ENCODE results near the gene KCND3.

The KCND3 gene

GRCh38 chr1:111878649-111879048, 110.8 kb downstream of the KCND3 start:
- no peak for DNase-seq

DNA sequence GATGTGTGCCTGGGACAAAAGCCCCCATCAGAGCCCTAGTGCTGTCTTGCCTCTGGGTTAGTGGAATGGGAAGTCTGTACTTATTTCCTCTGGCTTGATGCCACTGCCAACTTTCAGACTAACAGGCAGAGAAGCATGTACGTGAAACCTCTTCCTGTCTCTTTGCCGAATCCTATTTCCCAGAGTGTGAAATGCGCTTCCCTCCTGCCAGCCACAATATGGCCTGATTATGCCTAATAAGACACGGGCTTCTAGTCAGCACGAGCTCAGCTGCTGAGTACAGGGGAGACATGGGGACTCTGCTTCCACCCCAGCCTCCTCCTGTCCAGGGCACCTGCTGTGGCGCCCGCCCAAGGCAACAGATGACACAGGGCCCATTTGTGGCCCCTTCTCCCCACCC, 111.4 kb downstream of the KCND3 start:
- DNase-seq = no peak

DNA sequence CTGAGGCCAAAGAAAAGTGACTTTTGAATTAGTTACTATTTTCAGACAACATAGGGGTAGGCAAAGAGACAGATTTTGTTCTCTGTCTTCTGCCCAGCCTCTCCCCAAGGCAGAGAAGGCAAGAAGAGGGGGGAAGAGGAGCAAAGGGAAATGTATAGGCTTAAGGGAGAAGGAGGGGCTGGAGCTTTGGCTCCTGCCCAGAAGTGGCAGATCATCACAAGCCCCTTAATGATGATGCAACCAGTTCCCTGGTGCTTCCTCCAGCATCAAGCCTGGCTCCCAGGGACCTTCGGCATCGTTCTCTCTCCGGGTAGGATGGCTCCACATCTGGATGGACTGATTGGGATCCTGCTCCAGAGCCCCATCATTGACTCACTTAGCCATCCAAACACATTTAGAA, 112.8 kb downstream of the KCND3 start:
- no peak for DNase-seq

- DNase-seq = no peak
Observed at GRCh38 chr1:111875640-111876039, 113.8 kb downstream of the KCND3 start.

DNA sequence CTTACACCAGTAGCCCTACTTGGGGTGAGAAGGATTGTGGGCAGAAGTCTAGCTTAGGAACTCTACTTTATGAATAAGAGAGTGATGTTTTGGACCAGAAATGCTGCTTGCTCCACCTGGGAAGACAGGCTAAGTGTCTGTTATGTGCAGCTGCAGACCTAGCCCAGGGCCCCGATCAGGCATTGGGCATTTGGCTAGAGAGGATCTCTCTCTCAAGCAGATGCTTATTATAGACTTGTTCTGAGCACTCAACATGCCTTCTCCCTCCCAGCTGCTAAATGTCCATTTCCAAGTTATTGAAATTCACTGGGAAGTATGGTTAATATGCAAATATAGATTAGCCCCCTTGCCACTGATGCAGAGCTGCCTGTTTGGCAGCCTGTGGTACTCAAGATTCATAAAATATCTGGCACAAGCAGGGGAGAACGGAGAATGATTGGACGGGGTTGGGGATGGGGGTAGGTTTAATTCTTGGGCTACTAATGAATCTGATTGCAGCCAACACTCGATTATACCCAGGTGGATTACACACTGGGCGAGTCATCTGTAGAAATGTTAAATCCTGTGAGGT, 115.9 kb downstream of the KCND3 start:
- DNase-seq = no peak

GRCh38 chr1:111870181-111870580, 119.3 kb downstream of the KCND3 start:
- DNase-seq = no peak

DNA sequence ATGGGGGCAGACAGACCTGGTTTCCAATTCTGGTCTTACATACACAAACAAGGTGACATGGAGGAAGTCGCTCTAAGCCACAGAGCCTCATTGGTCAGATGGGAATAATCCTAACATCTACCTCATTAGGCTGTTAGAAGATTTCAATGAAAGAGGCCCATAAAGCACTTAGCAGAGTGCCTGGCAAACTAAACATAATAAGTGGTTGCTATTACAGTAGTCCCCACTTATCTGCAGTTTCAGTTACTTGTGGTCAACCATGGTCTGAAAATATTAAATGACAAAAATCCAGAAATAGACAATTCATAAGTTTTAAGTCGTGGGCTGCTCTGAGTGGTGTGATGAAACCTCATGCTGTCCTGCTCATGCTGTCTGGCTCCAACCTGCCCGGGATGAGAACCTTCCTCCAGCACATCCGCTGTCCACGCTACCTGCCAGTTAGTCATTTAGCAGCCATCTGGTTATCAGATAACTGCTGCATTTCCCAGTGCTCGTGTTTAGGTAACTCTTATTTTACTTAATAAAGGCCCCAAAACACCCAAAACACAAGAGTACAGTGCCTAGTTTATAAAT, 121.5 kb downstream of the KCND3 start:
- no peak for DNase-seq

GRCh38 chr1:111864862-111865261, 124.6 kb downstream of the KCND3 start:
- no peak for DNase-seq

DNA sequence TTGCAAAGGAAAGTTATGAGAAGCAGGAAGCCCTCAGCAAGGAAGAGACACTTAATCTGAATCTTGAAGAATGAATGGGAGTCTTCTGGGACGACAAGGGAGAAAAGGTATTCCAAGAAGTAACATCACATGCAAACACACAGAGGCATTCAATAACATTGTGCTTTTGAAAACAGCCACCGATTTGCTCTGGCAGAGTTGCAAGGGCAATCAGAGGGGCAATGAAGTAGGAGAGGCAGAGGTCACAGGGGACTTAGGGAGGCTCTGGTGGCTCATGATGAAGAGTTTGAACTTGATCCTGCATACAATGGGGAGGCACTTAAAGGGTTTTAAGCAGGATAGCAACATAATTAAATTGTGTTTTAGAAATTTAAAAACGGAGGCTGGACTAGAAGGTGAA, 126.1 kb downstream of the KCND3 start:
- DNase-seq = no peak

- no peak for DNase-seq
Observed at GRCh38 chr1:111862599-111862998, 126.9 kb downstream of the KCND3 start.

DNA sequence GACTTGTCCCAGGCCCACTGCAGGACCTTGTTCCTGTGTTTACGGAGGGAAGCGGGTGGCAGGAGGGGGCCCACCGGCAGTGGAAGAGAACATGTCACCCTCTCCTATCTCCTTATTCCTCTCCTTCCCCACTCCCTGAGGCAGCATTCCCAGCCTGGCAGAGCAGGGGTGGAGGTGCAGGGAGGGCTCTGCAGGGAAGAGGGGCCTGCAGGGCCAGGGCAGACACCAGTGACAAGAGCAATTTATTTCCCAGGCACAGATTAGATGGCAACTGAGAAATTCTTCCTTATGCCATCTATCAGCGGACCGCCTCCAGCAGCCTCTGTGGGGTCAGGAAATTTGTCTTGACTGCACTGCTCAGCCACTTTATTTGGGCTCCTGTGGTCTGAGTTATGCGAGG, 127.9 kb downstream of the KCND3 start:
- DNase-seq = no peak

DNA sequence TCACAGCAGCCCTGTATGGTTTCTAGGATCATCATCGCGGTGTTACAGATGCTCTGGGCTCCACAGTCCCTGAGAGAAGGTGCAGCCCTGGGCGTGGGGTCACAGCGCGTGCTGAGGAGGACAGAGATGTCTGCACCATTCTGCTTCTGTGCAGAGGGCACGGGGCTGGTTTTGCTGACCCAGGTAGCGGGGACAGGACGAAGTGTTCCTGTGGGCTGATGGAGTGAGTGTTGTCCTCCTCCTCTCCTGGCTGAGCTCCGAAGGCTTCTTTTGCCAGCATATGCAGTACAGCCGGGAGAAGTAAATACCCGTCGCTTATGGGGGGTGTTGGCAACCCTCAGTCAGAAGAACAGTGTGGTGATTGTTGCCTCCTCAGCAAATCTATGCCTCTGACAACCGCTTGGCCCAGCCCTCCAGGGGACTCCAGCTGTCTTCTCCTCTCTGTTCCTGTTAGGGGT, 132.2 kb downstream of the KCND3 start:
- no peak for DNase-seq

GRCh38 chr1:111856411-111857185, 132.9 kb downstream of the KCND3 start:
- no peak for DNase-seq

- DNase-seq = no peak
Observed at GRCh38 chr1:111855260-111855659, 134.2 kb downstream of the KCND3 start.

- no peak for DNase-seq
Observed at GRCh38 chr1:111852261-111852721, 137.2 kb downstream of the KCND3 start.

GRCh38 chr1:111851552-111851951, 137.9 kb downstream of the KCND3 start:
- no peak for DNase-seq

GRCh38 chr1:111850109-111850508, 139.4 kb downstream of the KCND3 start:
- no peak for DNase-seq

- DNase-seq = no peak
Observed at GRCh38 chr1:111848852-111849545, 140.5 kb downstream of the KCND3 start.

- DNase-seq = no peak
Observed at GRCh38 chr1:111847466-111847865, 142.0 kb downstream of the KCND3 start.

- no peak for DNase-seq
Observed at GRCh38 chr1:111846842-111847241, 142.6 kb downstream of the KCND3 start.

- DNase-seq = no peak
Observed at GRCh38 chr1:111843177-111843576, 146.3 kb downstream of the KCND3 start.

DNA sequence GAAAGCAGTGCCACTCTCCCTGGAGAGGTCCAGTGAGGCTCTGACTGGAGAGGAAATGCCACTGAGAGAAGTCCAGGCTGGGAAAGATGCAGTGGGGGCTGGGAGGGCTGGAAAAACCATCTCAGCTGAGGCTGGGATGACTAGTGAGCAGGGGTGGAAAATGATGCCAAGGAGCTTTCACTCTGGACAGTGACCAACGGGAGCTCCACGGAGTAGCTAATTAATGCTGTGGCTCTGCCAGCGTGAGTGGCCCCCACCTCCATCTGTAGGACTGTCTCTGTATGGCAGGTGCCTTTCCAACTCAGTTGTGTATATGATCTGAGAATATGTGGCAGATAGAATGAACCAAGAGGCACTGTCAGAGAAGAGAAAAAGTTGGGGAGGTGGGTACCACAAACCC, 147.1 kb downstream of the KCND3 start:
- no peak for DNase-seq

GRCh38 chr1:111841746-111842145, 147.7 kb downstream of the KCND3 start:
- no peak for DNase-seq

DNA sequence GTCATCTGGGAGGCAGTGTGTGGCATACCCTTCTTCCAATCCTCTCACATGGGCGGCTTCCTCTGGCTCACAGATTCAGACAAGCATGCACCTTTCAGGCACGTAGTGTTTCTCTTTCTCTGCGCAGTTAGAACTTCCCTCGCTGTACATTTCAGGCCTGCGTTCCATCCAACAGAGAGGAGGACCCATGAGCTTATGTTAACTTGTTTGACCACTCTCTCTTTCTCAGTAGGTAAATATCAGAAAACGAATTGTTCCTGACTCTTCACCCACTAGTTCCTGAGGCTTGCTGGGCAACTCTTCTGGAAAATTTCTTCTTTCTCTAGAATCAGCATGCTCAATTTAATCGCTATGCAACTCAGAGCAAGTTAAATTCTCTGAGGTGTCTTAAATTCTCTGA, 148.3 kb downstream of the KCND3 start:
- no peak for DNase-seq
